NCI-H345 treated with DMSO at 0.1 percent for 48 hours (cell line): ENCODE measurements around the gene CTTN.
A peak's percentile ranks its signal among the peaks of the same experiment; 100 is the strongest.
"Not testable (repeated sequence)": the region's sequence is repeated elsewhere in the genome, so short reads cannot be mapped to it uniquely, and the experiment has no call there.

ENCODE experiments used
- DNase-seq: peaks from one replicate; lab custom pipeline; 2025; ENCODE audit not compliant: unreplicated experiment; lab: John Stamatoyannopoulos, UW

Gene CTTN

GRCh38 chr11:70381350-70381749 lies 17.0 kb upstream of the CTTN start:
- DNase-seq, result no peak

- no peak for DNase-seq
These were observed 16.2 kb upstream of the CTTN start for GRCh38 chr11:70381872-70382861.

- no peak for DNase-seq
These were observed 14.4 kb upstream of the CTTN start for GRCh38 chr11:70383664-70384565.

- DNase-seq, result no peak
These were observed 13.7 kb upstream of the CTTN start for GRCh38 chr11:70384566-70385152.

GRCh38 chr11:70387564-70387963 lies 10.8 kb upstream of the CTTN start:
- DNase-seq, result no peak

- no peak for DNase-seq
These were observed 9.1 kb upstream of the CTTN start for GRCh38 chr11:70389201-70389600.

- not testable (repeated sequence) for DNase-seq
These were observed 7.4 kb upstream of the CTTN start for GRCh38 chr11:70390882-70391281.

- no peak for DNase-seq
These were observed 3.9 kb upstream of the CTTN start for GRCh38 chr11:70394211-70394950.

- peak; percentile 31 for DNase-seq
These were observed 870 bp upstream of the CTTN start for GRCh38 chr11:70397336-70397982.

- no peak for DNase-seq
These were observed 728 bp downstream of the CTTN start for GRCh38 chr11:70398834-70399680.

GRCh38 chr11:70399681-70400112 lies 1.4 kb downstream of the CTTN start:
- DNase-seq, result no peak

- no peak for DNase-seq
These were observed 2.3 kb downstream of the CTTN start for GRCh38 chr11:70400643-70401042.

GRCh38 chr11:70402016-70402415 lies 3.7 kb downstream of the CTTN start:
- DNase-seq, result no peak

GRCh38 chr11:70402685-70403084 lies 4.4 kb downstream of the CTTN start:
- DNase-seq, result no peak

- no peak for DNase-seq
These were observed 5.9 kb downstream of the CTTN start for GRCh38 chr11:70404244-70404643.

- DNase-seq, result no peak
These were observed 7.5 kb downstream of the CTTN start for GRCh38 chr11:70405679-70406395.

GRCh38 chr11:70407121-70407520 lies 8.8 kb downstream of the CTTN start:
- no peak for DNase-seq

GRCh38 chr11:70407814-70408213 lies 9.5 kb downstream of the CTTN start:
- DNase-seq, result no peak
